Common myeloid progenitor, CD34-positive (primary cell): Measurements from ENCODE around the gene AKT3.

Experiments used
- CTCF ChIA-PET: fragments of 350-600 bp; sonication (Branson Sonifier 250); formaldehyde crosslinking; loops from one replicate; lab custom pipeline; 2021; ENCODE audit warnings: antibody characterized with exemption; lab: Charles Lee
- POLR2A ChIA-PET: fragments of 350-600 bp; sonication (Branson Sonifier 250); formaldehyde crosslinking; loops from one replicate; lab custom pipeline; 2021; ENCODE audit warnings: antibody characterized with exemption; lab: Charles Lee
- DNase-seq, 3 donors: peaks; one replicate each; pipeline versions ENCODE4 v3.0.0 to v3.0.0-alpha.2; 2013
- H3K27ac ChIP-seq, 2 experiments: 1 replicate in 1 of 2; 2 replicates in 1 of 2; pipeline ENCODE4 v1.7.0; 2013; ENCODE audit warnings: inconsistent platforms in 2 of 2, low read length in 2 of 2, mild to moderate bottlenecking in 2 of 2, low read depth in 1 of 2, moderate library complexity in 1 of 2; ENCODE audit not compliant: severe bottlenecking in 2 of 2, insufficient read depth in 1 of 2, poor library complexity in 1 of 2
- H3K27me3 ChIP-seq, 5 experiments: replicated peaks in 2 of 5; 1 replicate in 3 of 5; 2 replicates in 2 of 5; pipeline versions ENCODE4 v1.6.1 to v1.7.0; 2013; ENCODE audit warnings: low read length in 4 of 5, mild to moderate bottlenecking in 2 of 5, moderate library complexity in 2 of 5, inconsistent platforms in 1 of 5; ENCODE audit not compliant: insufficient read depth in 5 of 5, control insufficient read depth in 4 of 5
- H3K36me3 ChIP-seq, 4 experiments: 1 replicate in 2 of 4; 2 replicates in 2 of 4; pipeline versions ENCODE4 v1.6.1 to v1.7.0; 2013; ENCODE audit warnings: low read length in 3 of 4, control low read depth in 1 of 4, mild to moderate bottlenecking in 1 of 4; ENCODE audit not compliant: control insufficient read depth in 4 of 4, insufficient read depth in 4 of 4
- H3K4me1 ChIP-seq, 4 experiments: 1 replicate in 3 of 4; 2 replicates in 1 of 4; pipeline versions ENCODE4 v1.6.1 to v1.7.1; 2013; ENCODE audit warnings: low read length in 3 of 4, mild to moderate bottlenecking in 3 of 4, control low read depth in 1 of 4, inconsistent platforms in 1 of 4, moderate library complexity in 1 of 4; ENCODE audit not compliant: control insufficient read depth in 4 of 4, insufficient read depth in 4 of 4; ENCODE audit errors: control extremely low read depth in 1 of 4
- H3K4me3 ChIP-seq, 7 experiments: 1 replicate in 4 of 7; 2 replicates in 3 of 7; pipeline versions ENCODE4 v1.5.1 to v1.7.0; 2013; ENCODE audit warnings: mild to moderate bottlenecking in 7 of 7, low read length in 6 of 7, moderate library complexity in 6 of 7, inconsistent platforms in 2 of 7, low read depth in 2 of 7, control low read depth in 1 of 7; ENCODE audit not compliant: insufficient read depth in 4 of 7, control insufficient read depth in 1 of 7; ENCODE audit errors: extremely low read depth in 1 of 7
- H3K9me3 ChIP-seq, 5 experiments: 1 replicate in 4 of 5; 2 replicates in 1 of 5; pipeline versions ENCODE4 v1.6.1 to v1.7.1; 2013; ENCODE audit warnings: low read length in 4 of 5, mild to moderate bottlenecking in 2 of 5, inconsistent platforms in 1 of 5, low read depth in 1 of 5, moderate library complexity in 1 of 5; ENCODE audit not compliant: control insufficient read depth in 4 of 5, insufficient read depth in 2 of 5; ENCODE audit errors: control extremely low read depth in 1 of 5
- WGBS: methylation state at CpG from one replicate; pipeline ENCODE4 v1.1.5; 2013; ENCODE audit not compliant: insufficient coverage; 5-methylcytosine and 5-hydroxymethylcytosine counted together

Gene AKT3

GRCh38 chr1:243440406-243440805, 409.6 kb downstream of the AKT3 start:
- Histone ChIP-seq H3K27ac (no peak overlapping the region), H3K4me1 (peaks cover 3 to 28% (median 10%) of the 10 kb centered on the region in 4 experiments), H3K9me3 (no peaks in the 10 kb centered on the region), H3K27me3 (no peaks in the 10 kb centered on the region), H3K36me3 (peaks cover 0 to 12% (median 7%) of the 10 kb centered on the region in 4 experiments), H3K4me3 (no peak overlapping the region)
- ChIA-PET POLR2A (no interaction called here), CTCF (interaction anchor here (1.1 to 1.6 kb wide), 2 partner anchors 34 to 147 kb away, joined by 3 read pairs; no protein-coding TSS in a partner anchor)
- WGBS = 100% methylated on average over 2 of the region's 2 CpGs
- DNase-seq = no peak

DNA sequence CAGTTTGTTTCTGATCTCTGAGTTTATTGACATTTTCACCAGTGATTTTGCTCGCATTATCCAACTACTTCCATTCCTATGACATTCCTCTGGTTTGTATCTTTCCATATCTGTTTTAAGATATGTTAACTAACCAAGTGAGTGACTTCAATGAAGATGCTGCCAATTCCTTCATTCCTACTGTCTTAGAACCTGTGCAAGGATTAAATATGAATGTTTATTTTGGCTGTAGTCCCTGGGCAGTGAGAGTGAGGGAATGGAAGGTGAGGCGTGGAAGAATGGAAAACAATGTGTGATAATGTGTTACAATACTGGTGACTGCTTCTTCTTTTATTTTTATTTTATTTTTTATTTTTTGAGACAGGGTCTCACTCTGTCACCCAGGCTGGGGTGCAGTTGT, 411.2 kb downstream of the AKT3 start:
- 100% methylated on average over 1 of the region's 2 CpGs for WGBS
- Histone ChIP-seq H3K27ac (no peak overlapping the region), H3K9me3 (no peaks in the 10 kb centered on the region), H3K36me3 (peaks cover 4 to 8% (median 7%) of the 10 kb centered on the region in 4 experiments), H3K4me3 (no peak overlapping the region), H3K4me1 (peaks cover 3 to 25% (median 10%) of the 10 kb centered on the region in 4 experiments), H3K27me3 (no peaks in the 10 kb centered on the region)
- POLR2A ChIA-PET = interaction anchor here (0.6 kb wide), 1 partner anchor 9 kb away, joined by 3 read pairs; no protein-coding TSS in a partner anchor
- DNase-seq = no peak
- CTCF ChIA-PET = no interaction called here
